IPS-11a (cell line): ENCODE measurements around the gene CCDC57.

Experiments used
- H3K4me3 ChIP-seq: one replicate; pipeline ENCODE4 v1.5.1; 2013; ENCODE audit warnings: low read depth, low read length, control low read depth

The CCDC57 gene

GRCh38 chr17:82064433-82065192, 148.0 kb downstream of the CCDC57 start:
- peak overlapping the region; percentile 72 for H3K4me3 ChIP-seq

DNA sequence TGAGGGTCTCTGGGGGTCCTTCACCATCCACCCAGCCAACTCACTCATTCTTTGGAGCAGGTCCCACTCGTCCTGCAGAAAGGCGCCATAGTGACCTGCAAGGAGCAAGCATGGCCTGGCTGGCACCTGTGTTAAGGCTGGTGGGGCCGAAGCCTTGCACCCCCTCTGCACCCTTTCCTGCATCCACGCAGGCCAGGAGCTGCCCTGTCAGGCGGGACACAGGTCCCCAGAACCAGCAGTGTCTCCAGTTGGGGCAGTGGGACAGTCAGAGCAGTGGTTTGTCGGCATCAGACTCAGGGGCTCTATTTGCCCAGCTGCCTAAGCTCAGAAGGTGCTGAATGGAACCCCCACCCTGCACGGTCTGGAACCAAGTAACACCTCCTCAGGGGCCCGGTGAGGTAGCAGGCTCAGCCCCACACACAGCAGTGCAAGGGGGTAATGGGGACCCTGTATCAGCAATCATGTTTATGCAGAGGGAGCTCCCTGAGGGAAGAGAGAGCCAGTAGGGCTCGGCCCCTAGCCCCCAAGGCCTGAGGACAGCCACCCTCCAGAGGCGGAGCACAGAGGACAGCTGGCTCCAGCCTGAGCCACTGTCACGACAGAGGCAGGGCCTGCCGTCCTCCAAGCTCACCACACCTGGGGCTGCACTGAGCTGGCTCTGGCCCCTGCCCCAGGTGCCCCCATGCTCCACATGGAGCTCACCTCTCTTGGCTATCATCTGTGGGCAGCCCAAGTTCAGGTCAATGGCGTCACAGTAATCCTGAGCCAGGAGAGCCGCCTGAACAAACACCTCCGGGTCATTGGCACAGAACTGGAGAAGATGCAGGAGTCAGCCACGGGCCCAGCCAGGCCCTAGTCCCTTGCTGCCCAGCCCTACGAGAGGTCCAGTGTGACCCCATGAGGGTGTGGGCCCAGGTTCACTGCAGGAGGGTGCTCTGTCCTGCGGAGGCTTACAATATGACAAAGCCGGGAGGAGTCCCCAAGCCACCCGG, 148.9 kb downstream of the CCDC57 start:
- H3K4me3 ChIP-seq = no peak overlapping the region

GRCh38 chr17:82062984-82063368, 149.7 kb downstream of the CCDC57 start:
- no peak overlapping the region for H3K4me3 ChIP-seq

- no peak overlapping the region for H3K4me3 ChIP-seq
Measured at GRCh38 chr17:82062076-82062983, 150.3 kb downstream of the CCDC57 start.

- no peak overlapping the region for H3K4me3 ChIP-seq
Measured at GRCh38 chr17:82061047-82061925, 151.4 kb downstream of the CCDC57 start.

DNA sequence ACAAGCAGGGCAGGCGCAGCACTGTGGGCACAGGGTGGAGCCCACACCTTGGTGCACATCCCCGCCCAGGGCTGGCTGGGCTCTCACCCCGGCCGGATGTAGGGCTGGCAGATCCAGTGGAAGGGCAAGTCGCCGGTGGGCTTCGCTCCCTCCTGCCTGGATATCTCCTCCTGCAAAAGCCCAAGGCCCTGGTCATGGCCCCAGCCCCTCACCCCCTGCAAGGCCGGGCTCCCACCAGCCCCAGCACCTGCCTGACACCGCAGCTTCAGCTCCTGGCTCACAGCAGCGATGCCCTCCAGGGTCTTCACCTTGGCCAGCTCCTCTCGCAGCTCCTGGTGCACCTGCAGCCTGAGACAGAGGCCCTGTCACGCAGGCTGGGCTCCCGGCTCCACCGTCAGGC, 152.0 kb downstream of the CCDC57 start:
- no peak overlapping the region for H3K4me3 ChIP-seq

- H3K4me3 ChIP-seq = no peak overlapping the region
Measured at GRCh38 chr17:82060001-82060380, 152.7 kb downstream of the CCDC57 start.

DNA sequence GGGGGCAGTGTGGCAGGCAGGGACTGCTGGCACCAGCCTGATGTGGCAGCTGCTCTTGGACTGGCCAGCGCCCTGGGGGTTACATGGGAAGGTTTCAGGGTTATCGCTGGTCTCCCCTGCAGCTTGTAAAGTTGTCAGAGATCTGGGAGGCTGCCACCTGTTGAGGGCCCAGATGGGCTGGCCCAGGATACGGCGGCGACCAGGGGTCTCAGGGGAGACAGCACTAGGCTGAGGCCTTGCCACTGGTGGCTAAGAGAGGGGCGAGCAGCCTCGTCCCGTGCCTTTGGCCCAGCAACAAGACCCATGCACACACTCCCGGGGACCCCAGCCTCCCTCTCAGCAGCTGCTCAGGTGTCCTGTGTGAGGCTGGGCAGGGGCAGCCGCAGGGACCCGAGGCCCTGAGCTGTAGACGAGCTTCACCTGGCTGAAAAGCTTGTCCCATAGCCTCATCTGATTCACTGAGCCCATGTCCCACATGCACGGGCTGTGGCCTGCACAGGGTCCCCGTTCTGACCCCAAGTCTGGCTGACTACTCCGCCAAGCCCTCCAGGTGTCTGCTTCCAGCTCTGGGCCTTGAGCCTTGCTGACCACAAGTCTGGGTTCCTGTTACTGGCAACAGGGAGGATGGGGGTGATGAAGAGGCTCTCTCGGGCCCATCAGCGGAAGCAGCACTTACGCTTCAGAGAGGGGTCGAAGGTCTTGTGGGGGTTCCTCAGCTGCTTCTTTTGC, 153.2 kb downstream of the CCDC57 start:
- no peak overlapping the region for H3K4me3 ChIP-seq

DNA sequence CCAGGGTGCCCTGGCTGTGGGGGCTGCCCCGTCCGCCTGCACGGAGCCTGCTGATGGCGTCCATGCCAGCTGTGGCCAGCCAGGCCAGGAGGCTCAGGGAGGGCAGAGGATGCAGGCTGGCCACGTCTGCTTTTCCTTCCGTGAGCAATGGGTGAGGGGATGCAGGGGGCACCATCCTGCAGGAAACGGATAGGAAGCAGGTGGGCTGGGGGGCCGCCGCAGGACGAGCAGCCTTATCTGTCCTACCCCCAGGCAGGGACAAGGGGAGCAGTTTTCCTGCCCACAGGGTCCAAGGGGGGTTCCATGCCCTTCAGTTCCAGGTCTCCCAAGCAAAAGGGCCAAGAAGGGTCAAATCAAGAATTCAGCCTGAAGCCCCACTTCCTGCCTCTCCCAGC, 153.8 kb downstream of the CCDC57 start:
- no peak overlapping the region for H3K4me3 ChIP-seq

GRCh38 chr17:82058230-82058854, 154.3 kb downstream of the CCDC57 start:
- no peak overlapping the region for H3K4me3 ChIP-seq

DNA sequence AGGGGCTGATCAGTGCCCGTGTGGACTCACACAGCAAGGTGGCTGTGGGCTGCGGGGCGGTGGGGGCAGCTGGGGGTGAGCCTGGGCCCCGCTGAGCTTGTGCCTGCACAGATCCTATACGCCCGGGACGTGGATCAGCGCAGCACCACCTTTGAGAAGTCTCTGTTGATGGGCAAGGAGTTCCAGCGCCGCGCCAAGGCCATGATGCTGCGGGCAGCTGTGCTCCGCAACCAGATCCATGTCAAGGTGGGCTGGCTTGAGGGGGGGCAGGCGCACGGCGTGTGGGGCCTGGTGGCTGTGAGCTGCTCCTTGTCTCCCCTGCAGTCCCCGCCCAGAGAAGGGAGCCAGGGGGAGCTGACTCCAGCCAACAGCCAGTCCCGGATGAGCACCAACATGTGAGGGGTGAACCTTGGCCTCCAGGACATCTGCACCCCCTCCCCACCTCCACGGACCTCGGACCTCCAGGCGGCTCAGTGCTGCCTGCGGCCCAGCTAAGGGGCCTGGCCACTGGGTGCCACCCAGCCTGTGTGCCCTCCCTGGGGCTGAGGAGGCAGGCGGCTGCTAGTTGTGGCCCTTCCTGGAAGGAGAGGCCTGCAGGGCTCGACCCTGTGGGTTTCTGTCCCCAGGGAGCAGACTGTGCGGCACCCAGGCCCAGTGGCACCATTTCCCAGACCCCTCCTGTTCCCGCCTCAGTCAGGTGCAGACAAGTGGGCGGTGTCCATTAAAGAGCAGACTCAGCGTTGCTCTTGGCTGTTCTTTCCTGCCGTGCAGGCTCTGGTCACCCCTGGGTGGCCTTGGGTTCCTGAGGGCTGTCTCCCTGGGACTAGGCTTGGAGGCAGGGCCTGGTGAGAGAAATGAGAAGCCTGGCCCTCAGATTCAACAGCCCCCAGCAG, 155.7 kb downstream of the CCDC57 start:
- no peak overlapping the region for H3K4me3 ChIP-seq

- no peak overlapping the region for H3K4me3 ChIP-seq
Measured at GRCh38 chr17:82055965-82056728, 156.5 kb downstream of the CCDC57 start.

DNA sequence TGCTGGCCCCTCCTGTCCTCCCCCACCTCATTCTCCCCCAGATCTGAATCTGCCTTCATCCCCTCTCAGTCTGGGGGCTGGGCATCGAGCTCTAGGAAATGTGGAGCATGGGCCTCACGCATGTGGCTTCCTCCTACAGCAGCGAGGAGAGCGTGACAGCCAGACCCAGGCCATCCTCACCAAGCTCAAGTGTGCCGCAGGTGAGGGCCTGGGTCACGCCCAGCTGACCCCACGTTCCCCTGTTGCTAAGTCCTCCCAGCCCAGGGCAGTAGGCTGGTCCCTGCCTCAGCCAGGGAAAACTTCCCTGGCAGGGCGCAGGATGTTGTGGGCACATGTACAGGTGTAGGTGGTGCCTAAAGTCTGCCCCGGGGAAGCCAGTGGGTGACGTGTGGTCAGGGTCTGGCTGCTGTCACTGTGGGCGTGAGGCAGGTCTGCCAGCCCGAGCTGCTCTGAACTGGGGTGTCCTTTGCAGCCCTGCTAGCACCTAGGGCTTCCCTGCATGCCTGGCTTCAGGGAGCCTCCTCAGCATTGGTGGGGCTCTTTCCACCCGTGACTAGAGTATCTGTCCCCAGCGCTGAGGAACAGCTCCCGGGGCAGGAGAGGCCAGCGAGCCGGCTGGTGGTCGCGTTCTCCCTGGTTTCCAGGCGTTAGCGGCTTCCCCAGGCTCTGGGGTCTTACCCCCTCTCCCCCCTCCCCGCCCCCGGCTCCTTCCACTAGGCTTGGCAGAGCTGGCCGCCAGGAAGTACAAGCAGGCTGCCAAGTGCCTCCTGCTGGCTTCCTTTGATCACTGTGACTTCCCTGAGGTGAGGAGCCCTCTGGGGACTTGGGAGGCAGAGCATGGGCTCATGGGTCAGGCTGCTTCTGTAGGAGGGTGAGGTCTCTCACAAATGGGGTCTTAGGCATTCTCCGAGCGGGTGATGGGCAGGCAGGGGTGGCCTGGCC, 157.3 kb downstream of the CCDC57 start:
- H3K4me3 ChIP-seq = no peak overlapping the region

DNA sequence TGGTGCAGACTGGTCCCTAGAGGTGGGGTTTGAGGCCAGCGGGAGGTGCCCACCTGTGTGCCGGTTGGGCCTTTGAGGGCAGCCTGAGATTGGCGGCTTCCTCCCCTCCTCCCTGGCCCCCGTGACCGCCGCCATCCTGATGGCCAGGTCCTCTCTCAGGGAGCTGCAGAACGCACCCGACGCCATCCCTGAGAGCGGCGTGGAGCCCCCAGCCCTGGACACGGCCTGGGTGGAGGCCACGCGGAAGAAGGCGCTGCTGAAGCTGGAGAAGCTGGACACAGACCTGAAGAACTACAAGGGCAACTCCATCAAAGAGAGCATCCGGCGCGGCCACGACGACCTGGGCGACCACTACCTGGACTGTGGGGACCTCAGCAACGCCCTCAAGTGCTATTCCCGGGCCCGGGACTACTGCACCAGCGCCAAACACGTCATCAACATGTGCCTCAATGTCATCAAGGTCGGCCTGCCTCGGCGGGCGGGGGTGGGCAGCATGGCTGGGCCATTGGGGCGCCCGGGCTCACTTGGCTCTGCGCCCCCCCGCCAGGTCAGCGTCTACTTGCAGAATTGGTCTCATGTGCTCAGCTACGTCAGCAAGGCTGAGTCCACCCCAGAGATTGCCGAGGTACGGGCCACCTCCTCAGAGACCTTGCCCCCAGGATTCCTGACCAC, 158.2 kb downstream of the CCDC57 start:
- no peak overlapping the region for H3K4me3 ChIP-seq

- H3K4me3 ChIP-seq = no peak overlapping the region
Measured at GRCh38 chr17:82053556-82054263, 158.9 kb downstream of the CCDC57 start.
